ENCODE results near the gene ACAP1. TPM values are rescaled to one million over a fixed set of nuclear protein-coding genes. Genes with fewer than 3 reads are reported as not detected.

The ACAP1 gene
- total RNA-seq, 1 experiment from 2014 or later = 58.6 TPM

- H3K4me3 Mint-ChIP-seq = peak overlapping the region; percentile 44
- H3K4me1 Mint-ChIP-seq = peaks cover 22% of the 10 kb centered on the region
- H3K36me3 Mint-ChIP-seq = no peaks in the 10 kb centered on the region
- TF ChIP-seq PRRX2 (CRISPR knock-in tag; IDR thresholded peaks at IDR 0.05) (0 out of 2 replicates have a peak, but pooled peaks have one; percentile 65), SP1 (CRISPR knock-in tag; conservative IDR thresholded peaks at IDR 0.05) (peak; percentile 81), FOXK1 (CRISPR knock-in tag; IDR thresholded peaks at IDR 0.05) (peak; percentile 30; the same call in 1 of the 2 replicates), ATF2 (CRISPR knock-in tag; IDR thresholded peaks at IDR 0.05; ENCODE audit: borderline replicate concordance, low read depth) (no peak), ZNF121 (CRISPR knock-in tag; IDR thresholded peaks at IDR 0.05) (0 out of 2 replicates have a peak, but pooled peaks have one; percentile 40), HMGXB4 (CRISPR knock-in tag; IDR thresholded peaks at IDR 0.05) (peak; percentile 62; the same call in 1 of the 2 replicates), IRF2 (CRISPR knock-in tag; IDR thresholded peaks at IDR 0.05; ENCODE audit: borderline replicate concordance, low read depth) (no peak), ZNF671 (CRISPR knock-in tag; IDR thresholded peaks at IDR 0.05) (no peak), MAX (CRISPR knock-in tag; IDR thresholded peaks at IDR 0.05) (peak; percentile 60; the same call in 1 of the 2 replicates), ETV6 (CRISPR knock-in tag; IDR thresholded peaks at IDR 0.05) (peak; percentile 61; the same call in 1 of the 2 replicates), ZBTB21 (CRISPR knock-in tag; IDR thresholded peaks at IDR 0.05; ENCODE audit: borderline replicate concordance) (0 out of 2 replicates have a peak, but pooled peaks have one; percentile 46), TEAD1 (CRISPR knock-in tag; IDR thresholded peaks at IDR 0.05) (peak; percentile 53; the same call in 1 of the 2 replicates), KAT7 (CRISPR knock-in tag; IDR thresholded peaks at IDR 0.05; ENCODE audit: borderline replicate concordance) (no peak), CTCF (IDR thresholded peaks at IDR 0.05) (peak; percentile 94), ELF4 (CRISPR knock-in tag; IDR thresholded peaks at IDR 0.05; ENCODE audit: low read depth) (no peak)
- TF ChIP-seq, protein P1, sequence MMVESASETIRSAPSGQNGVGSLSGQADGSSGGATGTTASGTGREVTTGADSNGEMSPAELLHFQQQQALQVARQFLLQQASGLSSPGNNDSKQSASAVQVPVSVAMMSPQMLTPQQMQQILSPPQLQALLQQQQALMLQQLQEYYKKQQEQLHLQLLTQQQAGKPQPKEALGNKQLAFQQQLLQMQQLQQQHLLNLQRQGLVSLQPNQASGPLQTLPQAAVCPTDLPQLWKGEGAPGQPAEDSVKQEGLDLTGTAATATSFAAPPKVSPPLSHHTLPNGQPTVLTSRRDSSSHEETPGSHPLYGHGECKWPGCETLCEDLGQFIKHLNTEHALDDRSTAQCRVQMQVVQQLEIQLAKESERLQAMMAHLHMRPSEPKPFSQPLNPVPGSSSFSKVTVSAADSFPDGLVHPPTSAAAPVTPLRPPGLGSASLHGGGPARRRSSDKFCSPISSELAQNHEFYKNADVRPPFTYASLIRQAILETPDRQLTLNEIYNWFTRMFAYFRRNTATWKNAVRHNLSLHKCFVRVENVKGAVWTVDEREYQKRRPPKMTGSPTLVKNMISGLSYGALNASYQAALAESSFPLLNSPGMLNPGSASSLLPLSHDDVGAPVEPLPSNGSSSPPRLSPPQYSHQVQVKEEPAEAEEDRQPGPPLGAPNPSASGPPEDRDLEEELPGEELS (CRISPR knock-in tag; IDR thresholded peaks at IDR 0.05) = peak; percentile 69; the same call in 1 of the 2 replicates
- TF ChIP-seq, protein P2, sequence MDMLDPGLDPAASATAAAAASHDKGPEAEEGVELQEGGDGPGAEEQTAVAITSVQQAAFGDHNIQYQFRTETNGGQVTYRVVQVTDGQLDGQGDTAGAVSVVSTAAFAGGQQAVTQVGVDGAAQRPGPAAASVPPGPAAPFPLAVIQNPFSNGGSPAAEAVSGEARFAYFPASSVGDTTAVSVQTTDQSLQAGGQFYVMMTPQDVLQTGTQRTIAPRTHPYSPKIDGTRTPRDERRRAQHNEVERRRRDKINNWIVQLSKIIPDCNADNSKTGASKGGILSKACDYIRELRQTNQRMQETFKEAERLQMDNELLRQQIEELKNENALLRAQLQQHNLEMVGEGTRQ (CRISPR knock-in tag; IDR thresholded peaks at IDR 0.05) = 0 out of 2 replicates have a peak, but pooled peaks have one; percentile 19
- ATAC-seq (peak; percentile 72), DNase-seq (ENCODE audit: low spot score) (peak; percentile 96)
- H3K9me3 Mint-ChIP-seq = no peaks in the 10 kb centered on the region
- H3K27me3 Mint-ChIP-seq (ENCODE audit: low read depth) = peaks cover 7% of the 10 kb centered on the region
- POLR2A ChIA-PET = interaction anchor here (1.1 to 1.5 kb wide), 3 partner anchors 19 to 90 kb away, joined by 3 to 7 read pairs (median 4); partner anchors contain the start of genes ACAP1 and TMEM256
- no peak overlapping the region for H3K27ac Mint-ChIP-seq
- CTCF ChIA-PET = interaction anchor here (0.6 to 6.6 kb wide), 49 partner anchors 9 to 322 kb away, joined by 3 to 69 read pairs (median 4); partner anchors contain the start of genes ACAP1, CHRNB1, NEURL4 and PLSCR3
Observed at GRCh38 chr17:7356072-7356549, 19.8 kb downstream of the ACAP1 start.
